H1 (cell line): ENCODE results near the gene FLT3.

Experiments used
- CHD2 ChIP-seq: IDR thresholded peaks from 2 replicates; pipeline ENCODE4 v1.6.1; 2012; ENCODE audit warnings: low read length, improper control_type of control experiment
- GABPA ChIP-seq: IDR thresholded peaks from 2 replicates; pipeline ENCODE4 v1.6.1; 2011; ENCODE audit warnings: mild to moderate bottlenecking, low read length, moderate library complexity, borderline replicate concordance; ENCODE audit not compliant: insufficient read depth
- JUN ChIP-seq: IDR thresholded peaks from 2 replicates; pipeline ENCODE4 v1.6.1; 2011; ENCODE audit warnings: low read depth, mild to moderate bottlenecking, improper control_type of control experiment, low read length
- POLR2A ChIP-seq, 2 experiments: IDR thresholded peaks; 1 replicate in 1 of 2; 2 replicates in 1 of 2; pipeline ENCODE4 v1.6.1; 2011; ENCODE audit warnings: low read depth in 2 of 2, low read length in 2 of 2, mild to moderate bottlenecking in 2 of 2; ENCODE audit errors: control extremely low read depth in 1 of 2
- TF ChIP-seq, protein P1 (sequence below), 3 experiments: IDR thresholded peaks; 1 replicate in 2 of 3; 2 replicates in 1 of 3; pipeline versions ENCODE4 v1.5.1 to v1.6.1; 2011; ENCODE audit warnings: low read length in 3 of 3, mild to moderate bottlenecking in 3 of 3, inconsistent platforms in 2 of 3, low read depth in 1 of 3, moderate library complexity in 1 of 3; ENCODE audit not compliant: insufficient read depth in 1 of 3; ENCODE audit errors: control extremely low read depth in 1 of 3
- TF ChIP-seq, protein P2 (sequence below): IDR thresholded peaks from 2 replicates; pipeline ENCODE4 v1.6.1; 2012; ENCODE audit warnings: inconsistent platforms

GRCh38 chr13:28048768-28049167 lies 51.6 kb downstream of the FLT3 start:
- TF ChIP-seq, protein P1, sequence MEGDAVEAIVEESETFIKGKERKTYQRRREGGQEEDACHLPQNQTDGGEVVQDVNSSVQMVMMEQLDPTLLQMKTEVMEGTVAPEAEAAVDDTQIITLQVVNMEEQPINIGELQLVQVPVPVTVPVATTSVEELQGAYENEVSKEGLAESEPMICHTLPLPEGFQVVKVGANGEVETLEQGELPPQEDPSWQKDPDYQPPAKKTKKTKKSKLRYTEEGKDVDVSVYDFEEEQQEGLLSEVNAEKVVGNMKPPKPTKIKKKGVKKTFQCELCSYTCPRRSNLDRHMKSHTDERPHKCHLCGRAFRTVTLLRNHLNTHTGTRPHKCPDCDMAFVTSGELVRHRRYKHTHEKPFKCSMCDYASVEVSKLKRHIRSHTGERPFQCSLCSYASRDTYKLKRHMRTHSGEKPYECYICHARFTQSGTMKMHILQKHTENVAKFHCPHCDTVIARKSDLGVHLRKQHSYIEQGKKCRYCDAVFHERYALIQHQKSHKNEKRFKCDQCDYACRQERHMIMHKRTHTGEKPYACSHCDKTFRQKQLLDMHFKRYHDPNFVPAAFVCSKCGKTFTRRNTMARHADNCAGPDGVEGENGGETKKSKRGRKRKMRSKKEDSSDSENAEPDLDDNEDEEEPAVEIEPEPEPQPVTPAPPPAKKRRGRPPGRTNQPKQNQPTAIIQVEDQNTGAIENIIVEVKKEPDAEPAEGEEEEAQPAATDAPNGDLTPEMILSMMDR (IDR thresholded peaks at IDR 0.05; ENCODE audit: control extremely low read depth in 1 of 3, insufficient read depth in 1 of 3, low read depth in 1 of 3, low read length in 3 of 3) = no peak
- no peak for TF ChIP-seq CHD2
- TF ChIP-seq GABPA = no peak
- TF ChIP-seq, protein P2, sequence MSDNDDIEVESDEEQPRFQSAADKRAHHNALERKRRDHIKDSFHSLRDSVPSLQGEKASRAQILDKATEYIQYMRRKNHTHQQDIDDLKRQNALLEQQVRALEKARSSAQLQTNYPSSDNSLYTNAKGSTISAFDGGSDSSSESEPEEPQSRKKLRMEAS = no peak
- TF ChIP-seq POLR2A (IDR thresholded peaks at IDR 0.05; ENCODE audit: control extremely low read depth in 1 of 2, low read depth in 2 of 2, low read length in 2 of 2) = no peak
- TF ChIP-seq JUN = no peak
